Smooth muscle cell (in vitro differentiated cells): ENCODE data around the gene PRKCQ. TPM values are rescaled to one million over a fixed set of nuclear protein-coding genes. Genes with fewer than 3 reads are reported as not detected.

Experiments used
- DNase-seq: peaks from one replicate; lab custom pipeline; 2025; ENCODE audit not compliant: unreplicated experiment; lab: John Stamatoyannopoulos, UW
- H2AFZ ChIP-seq: fragments of 200-600 bp; sonication (generic); 2 replicates; pipeline ENCODE4 v1.6.0; 2016; ENCODE audit warnings: antibody characterized with exemption, low read depth, mild to moderate bottlenecking
- H3F3A ChIP-seq: fragments of 200-600 bp; sonication (generic); 2 replicates; pipeline ENCODE4 v1.6.0; 2017; ENCODE audit warnings: antibody characterized with exemption, low read depth
- H3K27ac ChIP-seq: fragments of 200-600 bp; sonication (generic); 2 replicates; pipeline ENCODE4 v1.5.1; 2016; ENCODE audit warnings: low read depth, mild to moderate bottlenecking
- H3K27me3 ChIP-seq: fragments of 200-600 bp; sonication (generic); 2 replicates; pipeline ENCODE4 v1.6.1; 2016; ENCODE audit warnings: low read depth, mild to moderate bottlenecking
- H3K36me3 ChIP-seq: fragments of 200-600 bp; sonication (generic); 2 replicates; pipeline ENCODE4 v1.5.1; 2016; ENCODE audit warnings: low read depth
- H3K4me1 ChIP-seq: fragments of 200-600 bp; sonication (generic); 2 replicates; pipeline ENCODE4 v1.5.1; 2016; ENCODE audit warnings: low read depth
- H3K4me2 ChIP-seq: fragments of 200-600 bp; sonication (generic); 2 replicates; pipeline ENCODE4 v1.6.0; 2016; ENCODE audit warnings: mild to moderate bottlenecking
- H3K4me3 ChIP-seq: fragments of 200-600 bp; sonication (generic); 2 replicates; pipeline ENCODE4 v1.5.1; 2016; ENCODE audit warnings: mild to moderate bottlenecking
- H3K79me2 ChIP-seq: fragments of 200-600 bp; sonication (generic); 2 replicates; pipeline ENCODE4 v1.6.0; 2016; ENCODE audit warnings: low read depth, mild to moderate bottlenecking
- H3K9ac ChIP-seq: fragments of 200-600 bp; sonication (generic); 2 replicates; pipeline ENCODE4 v1.6.0; 2016; ENCODE audit warnings: low read depth
- H3K9me3 ChIP-seq: fragments of 200-600 bp; sonication (generic); replicated peaks from 2 replicates; pipeline ENCODE4 v1.5.1; 2016; ENCODE audit warnings: low read depth
- H4K20me1 ChIP-seq: fragments of 200-600 bp; sonication (generic); 2 replicates; pipeline ENCODE4 v1.6.0; 2016; ENCODE audit warnings: low read depth
- CTCF ChIP-seq: fragments of 200-600 bp; sonication (generic); IDR thresholded peaks from 2 replicates; pipeline ENCODE4 v1.5.1; 2017; ENCODE audit warnings: borderline replicate concordance, mild to moderate bottlenecking, antibody characterized with exemption; ENCODE audit not compliant: insufficient read depth, poor library complexity, severe bottlenecking
- WGBS: methylation state at CpG from one replicate; pipeline ENCODE4 v1.1.7; 2016; ENCODE audit warnings: low lambda C conversion rate; 5-methylcytosine and 5-hydroxymethylcytosine counted together
- polyA plus RNA-seq: library from polyadenylated mRNA; unstranded; fragments of >200 nt; fragmentation: Nextera tagmentation; extraction: Ambion mirVana; gene quantifications from 2 replicates; pipeline ENCODE4 v1.2.1, GENCODE V29; 2016
- total RNA-seq: library from RNA; depleted of rRNA; stranded (reverse); fragments of >200 nt; gene quantifications from 2 replicates; pipeline ENCODE4 v1.2.3, GENCODE V29; 2014

The PRKCQ gene
- total and polyA plus RNA-seq, 2 experiments from 2014 or later: 0.27 to 0.38 TPM

DNA sequence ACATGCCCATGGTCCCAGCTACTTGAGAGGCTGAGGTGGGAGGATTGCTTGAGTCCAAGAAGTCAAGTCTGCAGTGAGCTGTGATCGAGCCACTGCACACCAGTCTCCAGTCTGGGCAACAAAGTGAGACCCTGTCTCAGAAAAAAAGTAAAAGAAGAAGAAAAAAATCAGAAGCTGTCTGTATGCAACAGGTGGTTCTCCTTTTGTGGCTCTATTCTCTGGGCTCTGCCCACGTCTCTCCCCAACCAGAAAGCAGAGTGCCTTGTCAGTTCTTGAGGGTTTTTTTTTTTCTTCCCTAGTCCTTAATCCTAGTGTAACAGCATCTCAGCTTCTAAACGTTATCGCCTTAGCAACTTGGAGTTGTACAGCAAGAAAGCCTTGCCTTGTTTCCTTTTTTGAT, 89.5 kb downstream of the PRKCQ start:
- 89% methylated on average over 4 of the region's 4 CpGs for WGBS

GRCh38 chr10:6487920-6488319, 92.2 kb downstream of the PRKCQ start:
- no peak overlapping the region for H3K4me2 ChIP-seq
- no peak overlapping the region for H3K9ac ChIP-seq
- TF ChIP-seq CTCF: no peak
- H3K9me3 ChIP-seq: no peaks in the 10 kb centered on the region
- no peak overlapping the region for H3K4me3 ChIP-seq
- H3K79me2 ChIP-seq: no peaks in the 10 kb centered on the region
- H3K4me1 ChIP-seq: no peaks in the 10 kb centered on the region
- no peaks in the 10 kb centered on the region for H4K20me1 ChIP-seq
- DNase-seq: no peak
- H3K36me3 ChIP-seq: no peaks in the 10 kb centered on the region
- H3K27ac ChIP-seq: no peak overlapping the region
- 86% methylated on average over 5 of the region's 5 CpGs for WGBS
- no peaks in the 10 kb centered on the region for H3F3A ChIP-seq
- H2AFZ ChIP-seq: no peak overlapping the region
- H3K27me3 ChIP-seq: no peaks in the 10 kb centered on the region

More for the DNA sequence above, 89.5 kb downstream of the PRKCQ start:
- H3K79me2 ChIP-seq: no peaks in the 10 kb centered on the region
- no peak overlapping the region for H3K4me3 ChIP-seq
- H3K27me3 ChIP-seq: no peaks in the 10 kb centered on the region
- no peak for TF ChIP-seq CTCF
- no peaks in the 10 kb centered on the region for H3K4me1 ChIP-seq
- H2AFZ ChIP-seq: no peak overlapping the region
- H3K4me2 ChIP-seq: no peak overlapping the region
- H3K27ac ChIP-seq: no peak overlapping the region
- H3K9me3 ChIP-seq: no peaks in the 10 kb centered on the region
- H3F3A ChIP-seq: no peaks in the 10 kb centered on the region
- no peak overlapping the region for H3K9ac ChIP-seq
- H3K36me3 ChIP-seq: no peaks in the 10 kb centered on the region
- H4K20me1 ChIP-seq: no peaks in the 10 kb centered on the region
- DNase-seq: no peak

DNA sequence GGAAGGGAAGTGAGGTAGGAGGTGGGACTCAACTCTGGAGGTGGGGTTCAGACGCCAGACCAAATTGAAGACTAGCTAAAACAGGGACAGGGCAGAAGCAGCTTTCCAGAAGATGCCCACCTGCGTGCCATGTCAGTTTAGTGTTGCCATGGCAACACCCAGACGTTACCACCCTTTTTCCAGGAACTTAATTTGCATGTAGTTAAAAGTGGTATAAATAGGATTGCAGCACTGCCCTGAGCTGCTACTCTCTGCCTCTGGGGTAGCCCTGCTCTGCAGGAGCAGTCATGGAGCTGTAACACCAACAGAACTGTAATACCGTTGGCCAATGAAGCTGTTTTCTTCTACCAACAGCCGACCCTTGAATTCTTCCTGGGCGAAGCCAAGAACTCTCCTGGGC, 93.8 kb downstream of the PRKCQ start:
- no peak overlapping the region for H3K27ac ChIP-seq
- H3K27me3 ChIP-seq: no peaks in the 10 kb centered on the region
- H3K4me2 ChIP-seq: no peak overlapping the region
- no peak overlapping the region for H3K4me3 ChIP-seq
- H3K9ac ChIP-seq: no peak overlapping the region
- no peaks in the 10 kb centered on the region for H3K79me2 ChIP-seq
- H3K4me1 ChIP-seq: no peaks in the 10 kb centered on the region
- H4K20me1 ChIP-seq: no peaks in the 10 kb centered on the region
- H3K36me3 ChIP-seq: no peaks in the 10 kb centered on the region
- H3F3A ChIP-seq: no peaks in the 10 kb centered on the region
- H3K9me3 ChIP-seq: no peaks in the 10 kb centered on the region
- no peak for TF ChIP-seq CTCF
- no peak overlapping the region for H2AFZ ChIP-seq
- no peak for DNase-seq
- WGBS: 90% methylated on average over 6 of the region's 6 CpGs

GRCh38 chr10:6482737-6483357, 97.2 kb downstream of the PRKCQ start:
- Histone ChIP-seq H4K20me1 (no peaks in the 10 kb centered on the region), H3K4me3 (no peak overlapping the region), H2AFZ (no peak overlapping the region), H3K36me3 (no peaks in the 10 kb centered on the region), H3K4me1 (no peaks in the 10 kb centered on the region), H3K79me2 (no peaks in the 10 kb centered on the region), H3K27me3 (no peaks in the 10 kb centered on the region), H3K9me3 (no peaks in the 10 kb centered on the region), H3K27ac (no peak overlapping the region), H3F3A (no peaks in the 10 kb centered on the region), H3K9ac (no peak overlapping the region), H3K4me2 (no peak overlapping the region)
- 96% methylated on average over 9 of the region's 9 CpGs for WGBS
- no peak for TF ChIP-seq CTCF
- DNase-seq: no peak
